Neural cell (in vitro differentiated cells): Measurements from ENCODE around the gene ST3GAL4. TPM values are rescaled to one million over a fixed set of nuclear protein-coding genes. Genes with fewer than 3 reads are reported as not detected.

Experiments
- H2AFZ ChIP-seq: fragments of 200-600, 300-800 bp; sonication (generic), shearing (Covaris generic); 2 replicates; pipeline ENCODE4 v1.6.0; 2014; ENCODE audit warnings: low read depth, mild to moderate bottlenecking, antibody characterized with exemption, low read length, moderate library complexity
- H3F3A ChIP-seq: fragments of 200-600 bp; shearing (Covaris generic); 2 replicates; pipeline ENCODE4 v1.6.1; 2016; ENCODE audit warnings: mild to moderate bottlenecking, moderate library complexity, mixed read lengths, antibody characterized with exemption, low read length; ENCODE audit not compliant: insufficient read depth, poor library complexity, severe bottlenecking
- H3K27ac ChIP-seq: fragments of 200-600, 300-800 bp; sonication (generic), shearing (Covaris generic); 2 replicates; pipeline ENCODE4 v1.5.1; 2014; ENCODE audit warnings: mild to moderate bottlenecking, low read length, moderate library complexity
- H3K27me3 ChIP-seq: fragments of 300-800, 200-600 bp; sonication (generic), shearing (Covaris generic); 2 replicates; pipeline ENCODE4 v1.6.0; 2014; ENCODE audit warnings: mild to moderate bottlenecking, low read depth, low read length, moderate library complexity; ENCODE audit not compliant: insufficient read depth
- H3K36me3 ChIP-seq: fragments of 300-800, 200-600 bp; sonication (generic), shearing (Covaris generic); 2 replicates; pipeline ENCODE4 v1.5.1; 2014; ENCODE audit warnings: mild to moderate bottlenecking, antibody characterized with exemption, low read length, moderate library complexity; ENCODE audit not compliant: insufficient read depth
- H3K4me2 ChIP-seq: fragments of 300-800, 200-600 bp; sonication (generic), shearing (Covaris generic); 2 replicates; pipeline ENCODE4 v1.6.0; 2014; ENCODE audit warnings: mild to moderate bottlenecking, low read length
- H3K4me3 ChIP-seq: fragments of 300-800, 200-600 bp; sonication (generic), shearing (Covaris generic); 2 replicates; pipeline ENCODE4 v1.5.1; 2014; ENCODE audit warnings: mild to moderate bottlenecking, low read length, moderate library complexity
- H3K79me2 ChIP-seq: fragments of 200-600 bp; shearing (Covaris generic); replicated peaks from 2 replicates; pipeline ENCODE4 v1.6.0; 2014; ENCODE audit warnings: mild to moderate bottlenecking, low read length, moderate library complexity; ENCODE audit not compliant: insufficient read depth
- H3K9ac ChIP-seq: fragments of 300-800, 200-600 bp; sonication (generic), shearing (Covaris generic); 2 replicates; pipeline ENCODE4 v1.6.1; 2016; ENCODE audit warnings: mild to moderate bottlenecking, low read length, mixed read lengths
- H3K9me2 ChIP-seq: fragments of 200-600 bp; shearing (Covaris generic); 2 replicates; pipeline ENCODE4 v1.6.1; 2016; ENCODE audit warnings: mild to moderate bottlenecking, low read length, mixed read lengths; ENCODE audit not compliant: insufficient read depth
- H3K9me3 ChIP-seq: fragments of 200-600, 300-800 bp; sonication (generic), shearing (Covaris generic); 2 replicates; pipeline ENCODE4 v1.6.1; 2016; ENCODE audit warnings: mild to moderate bottlenecking, mixed run types, low read length, moderate library complexity, mixed read lengths
- H4K20me1 ChIP-seq: fragments of 200-600 bp; shearing (Covaris generic); 2 replicates; pipeline ENCODE4 v1.6.1; 2016; ENCODE audit warnings: mild to moderate bottlenecking, mixed run types; ENCODE audit not compliant: insufficient read depth
- CTCF ChIP-seq: fragments of 450-650 bp; IDR thresholded peaks from 2 replicates; pipeline ENCODE4 v1.5.1; 2014; ENCODE audit warnings: antibody characterized with exemption, mild to moderate bottlenecking, moderate library complexity; ENCODE audit not compliant: poor library complexity, severe bottlenecking
- EP300 ChIP-seq: fragments of 450-650 bp; conservative IDR thresholded peaks from 2 replicates; pipeline ENCODE4 v1.6.1; 2014; ENCODE audit warnings: antibody characterized with exemption, mild to moderate bottlenecking, moderate library complexity; ENCODE audit not compliant: poor library complexity, severe bottlenecking
- EZH2 ChIP-seq: fragments of 200-600, 300-800 bp; shearing (Covaris generic), sonication (generic); IDR thresholded peaks from 2 replicates; pipeline ENCODE4 v1.6.1; 2014; ENCODE audit warnings: antibody characterized with exemption, low read length, borderline replicate concordance, mild to moderate bottlenecking; ENCODE audit not compliant: insufficient read depth, poor library complexity, severe bottlenecking
- MXI1 ChIP-seq: fragments of 450-650 bp; conservative IDR thresholded peaks from 2 replicates; pipeline ENCODE4 v1.6.1; 2014; ENCODE audit warnings: antibody characterized with exemption, mild to moderate bottlenecking; ENCODE audit not compliant: poor library complexity, severe bottlenecking
- POLR2AphosphoS5 ChIP-seq: IDR thresholded peaks from 2 replicates; pipeline ENCODE4 v1.6.1; 2012
- RAD21 ChIP-seq: fragments of 450-650 bp; conservative IDR thresholded peaks from 2 replicates; pipeline ENCODE4 v1.6.1; 2014; ENCODE audit warnings: antibody characterized with exemption, mild to moderate bottlenecking, moderate library complexity
- REST ChIP-seq: IDR thresholded peaks from 2 replicates; pipeline ENCODE4 v1.6.1; 2012; ENCODE audit warnings: borderline replicate concordance
- SMC3 ChIP-seq: fragments of 450-650 bp; conservative IDR thresholded peaks from 2 replicates; pipeline ENCODE4 v1.6.1; 2014; ENCODE audit warnings: antibody characterized with exemption, mild to moderate bottlenecking, moderate library complexity; ENCODE audit not compliant: poor library complexity
- TAF1 ChIP-seq: IDR thresholded peaks from 2 replicates; pipeline ENCODE4 v1.6.1; 2012; ENCODE audit warnings: low read depth
- polyA plus RNA-seq: library from polyadenylated mRNA; depleted of rRNA; stranded (reverse); fragments of >200 nt; gene quantifications from 2 replicates; pipeline ENCODE4 v1.2.3, GENCODE V29; 2014

The ST3GAL4 gene
- polyA plus RNA-seq, 1 donor from 2014 or later: 46.1 TPM

- TF ChIP-seq REST (no peak), MXI1 (no peak), SMC3 (no peak), POLR2AphosphoS5 (no peak), TAF1 (no peak), EZH2 (no peak), EP300 (no peak)
Measured at GRCh38 chr11:126313826-126314225, 41.7 kb upstream of the ST3GAL4 start.

DNA sequence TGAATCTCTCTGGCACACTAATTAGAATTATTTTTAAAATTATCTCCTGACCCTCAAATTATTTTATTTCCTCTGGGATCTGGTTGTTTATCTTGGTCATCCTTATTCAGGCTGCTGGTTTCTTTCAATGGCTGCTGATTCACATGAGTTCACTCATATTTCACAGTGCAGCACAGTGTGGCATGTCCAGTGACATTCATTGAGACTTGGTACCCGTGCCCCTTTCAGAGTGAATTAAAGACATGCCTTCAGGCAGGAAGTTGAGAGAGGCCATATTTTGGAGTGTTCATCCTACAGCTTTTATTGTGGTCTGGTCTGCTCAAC, 38.1 kb upstream of the ST3GAL4 start:
- Histone ChIP-seq H3F3A (no peaks in the 10 kb centered on the region), H3K36me3 (no peaks in the 10 kb centered on the region), H3K4me2 (no peak overlapping the region), H3K9me3 (no peaks in the 10 kb centered on the region), H3K27ac (no peak overlapping the region), H3K4me3 (no peak overlapping the region), H3K27me3 (no peaks in the 10 kb centered on the region), H2AFZ (no peak overlapping the region), H3K79me2 (no peaks in the 10 kb centered on the region), H3K9ac (no peak overlapping the region), H4K20me1 (no peaks in the 10 kb centered on the region), H3K9me2 (no peaks in the 10 kb centered on the region)
- no peak for TF ChIP-seq EZH2
- no peak for TF ChIP-seq TAF1
- no peak for TF ChIP-seq MXI1
- TF ChIP-seq REST: no peak
- no peak for TF ChIP-seq CTCF
- TF ChIP-seq SMC3: no peak
- no peak for TF ChIP-seq EP300
- no peak for TF ChIP-seq POLR2AphosphoS5
- TF ChIP-seq RAD21: no peak

More at GRCh38 chr11:126313826-126314225, 41.7 kb upstream of the ST3GAL4 start:
- H3K9me3 ChIP-seq: no peaks in the 10 kb centered on the region
- H3K9ac ChIP-seq: no peak overlapping the region
- no peaks in the 10 kb centered on the region for H3K9me2 ChIP-seq
- no peaks in the 10 kb centered on the region for H4K20me1 ChIP-seq
- no peaks in the 10 kb centered on the region for H3K27me3 ChIP-seq
- no peaks in the 10 kb centered on the region for H3F3A ChIP-seq
- no peak overlapping the region for H3K4me2 ChIP-seq
- H3K4me3 ChIP-seq: no peak overlapping the region
- H3K79me2 ChIP-seq: no peaks in the 10 kb centered on the region
- H2AFZ ChIP-seq: no peak overlapping the region
- H3K36me3 ChIP-seq: no peaks in the 10 kb centered on the region
- no peak overlapping the region for H3K27ac ChIP-seq
